Stimulated activated naive CD4-positive, alpha-beta T cell treated with Interleukin-2 at 50 U/mL for 16 hours (primary cell): ENCODE results near the gene PCSK6.
"Not testable (repeated sequence)": the region's sequence is repeated elsewhere in the genome, so short reads cannot be mapped to it uniquely, and the experiment has no call there.

Source experiments
- DNase-seq: peaks from one replicate; lab custom pipeline; 2025; lab: John Stamatoyannopoulos, UW

Gene PCSK6

DNA sequence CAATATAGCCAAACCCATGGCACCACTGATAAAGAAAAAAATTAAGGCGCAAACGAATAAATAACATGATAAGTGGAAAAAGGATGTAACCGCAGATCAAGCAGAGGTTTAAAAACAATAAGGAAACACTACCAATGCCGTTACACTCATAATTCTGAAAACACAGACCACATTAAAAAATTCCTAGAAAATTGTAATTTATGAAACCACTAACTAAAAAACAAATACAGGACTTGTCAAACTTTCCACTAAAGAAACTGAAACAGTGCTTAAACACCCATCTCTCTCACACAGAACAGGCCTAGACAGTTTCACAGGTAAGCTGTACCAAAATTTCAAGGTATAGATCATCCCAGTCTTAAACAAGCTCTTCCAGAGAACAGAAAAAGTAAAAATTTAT, 28.4 kb downstream of the PCSK6 start:
- DNase-seq = no peak

DNA sequence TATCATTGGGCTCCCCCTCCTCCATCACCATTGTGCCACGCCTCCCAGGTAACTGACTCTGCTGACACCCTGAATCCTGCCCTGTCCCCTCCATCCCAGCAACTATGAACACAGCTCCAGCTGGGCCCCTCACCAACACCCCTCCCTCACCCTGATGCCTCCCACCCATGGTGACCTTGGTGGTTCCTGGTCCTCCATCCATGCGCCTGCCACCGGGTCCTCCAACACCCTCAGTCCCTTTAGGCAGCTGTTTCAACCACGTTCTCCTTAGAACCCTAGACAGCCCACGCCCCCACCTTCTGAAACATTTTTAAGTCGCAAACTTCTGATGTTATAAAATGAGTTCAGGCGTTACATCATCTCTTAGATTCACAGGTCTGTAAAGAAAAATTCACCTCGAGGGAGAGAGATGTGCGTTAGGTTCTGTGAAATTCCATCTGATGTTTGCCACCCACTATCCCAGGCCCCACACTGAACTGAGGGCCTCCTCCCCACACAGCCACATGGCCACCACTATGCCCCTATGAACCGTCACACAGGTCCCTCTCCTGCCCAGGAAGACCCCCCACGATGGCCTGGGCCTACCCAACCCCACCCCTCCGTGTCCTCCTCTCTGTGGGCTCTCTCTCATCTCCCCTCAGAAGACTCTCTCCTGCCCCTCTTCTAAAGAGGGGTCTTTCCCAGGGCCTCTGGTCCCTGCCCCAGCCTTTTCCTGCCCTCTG, 29.8 kb downstream of the PCSK6 start:
- no peak for DNase-seq

DNA sequence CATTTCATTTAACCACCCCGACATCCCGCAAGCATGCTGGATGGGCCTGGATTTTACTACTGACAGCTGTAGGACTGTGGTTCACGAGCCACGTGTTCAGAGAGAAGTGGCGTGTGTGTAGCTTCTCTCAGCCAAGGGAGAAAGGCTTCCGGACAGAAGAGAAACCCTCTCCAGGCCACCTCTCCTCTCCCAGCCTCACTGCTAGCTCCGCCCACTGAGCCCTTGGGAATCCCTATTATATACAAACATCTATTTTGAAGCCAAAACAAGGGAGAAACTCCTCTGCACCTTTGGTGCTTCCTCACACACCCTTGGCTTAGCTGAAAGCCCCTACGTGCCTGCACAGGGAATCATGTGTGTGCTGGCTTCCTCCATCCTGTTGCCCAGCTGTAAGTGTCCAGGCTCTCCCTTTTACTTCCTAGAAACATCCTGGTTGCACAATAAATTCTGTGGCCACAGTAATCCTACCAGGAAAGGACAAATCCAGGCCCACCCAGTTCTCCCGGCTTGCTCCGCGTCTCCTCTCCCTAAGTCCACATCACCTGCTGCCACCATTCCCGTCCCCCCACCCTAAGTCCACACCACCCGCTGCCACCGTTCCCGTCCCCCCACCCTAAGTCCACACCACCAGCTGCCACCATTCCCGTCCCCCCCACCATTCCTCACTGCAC, 30.5 kb downstream of the PCSK6 start:
- no peak for DNase-seq

DNA sequence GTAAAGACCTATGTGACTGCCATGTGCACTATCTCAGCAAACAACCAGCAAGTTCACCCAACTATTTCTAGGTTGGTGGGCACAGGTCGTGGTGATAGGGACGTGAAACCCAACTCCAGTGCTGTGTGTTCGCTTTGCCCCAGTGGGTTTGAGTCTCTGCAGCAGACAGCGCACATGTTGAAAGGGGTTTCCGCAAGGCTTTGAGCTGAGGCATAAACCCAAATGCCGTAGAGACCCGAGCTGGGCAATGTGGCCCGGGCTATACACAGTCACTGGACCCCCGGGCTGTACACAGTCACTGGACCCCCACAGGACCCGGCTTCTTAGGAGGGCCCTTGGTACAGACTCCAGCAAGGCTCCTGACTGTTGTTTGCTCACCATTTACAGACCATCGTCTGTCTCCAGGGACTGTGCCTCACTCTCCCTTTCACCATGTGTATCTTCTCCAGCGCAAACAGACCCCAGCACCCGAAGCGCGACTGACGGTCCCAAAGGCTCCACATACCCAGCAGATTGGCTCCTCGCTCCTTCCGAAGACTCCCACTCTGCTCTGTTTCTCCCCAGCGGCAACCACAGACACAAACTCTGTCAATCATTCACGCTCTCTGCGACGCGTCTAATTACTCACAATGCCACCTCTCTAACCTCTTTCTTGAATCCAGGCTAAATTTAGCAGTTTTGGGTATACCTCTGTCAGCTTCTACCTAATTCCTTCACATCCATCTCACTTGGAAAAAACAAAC, 31.2 kb downstream of the PCSK6 start:
- no peak for DNase-seq

GRCh38 chr15:101457696-101458095, 31.8 kb downstream of the PCSK6 start:
- DNase-seq = no peak

GRCh38 chr15:101456057-101456739, 33.3 kb downstream of the PCSK6 start:
- DNase-seq = no peak

DNA sequence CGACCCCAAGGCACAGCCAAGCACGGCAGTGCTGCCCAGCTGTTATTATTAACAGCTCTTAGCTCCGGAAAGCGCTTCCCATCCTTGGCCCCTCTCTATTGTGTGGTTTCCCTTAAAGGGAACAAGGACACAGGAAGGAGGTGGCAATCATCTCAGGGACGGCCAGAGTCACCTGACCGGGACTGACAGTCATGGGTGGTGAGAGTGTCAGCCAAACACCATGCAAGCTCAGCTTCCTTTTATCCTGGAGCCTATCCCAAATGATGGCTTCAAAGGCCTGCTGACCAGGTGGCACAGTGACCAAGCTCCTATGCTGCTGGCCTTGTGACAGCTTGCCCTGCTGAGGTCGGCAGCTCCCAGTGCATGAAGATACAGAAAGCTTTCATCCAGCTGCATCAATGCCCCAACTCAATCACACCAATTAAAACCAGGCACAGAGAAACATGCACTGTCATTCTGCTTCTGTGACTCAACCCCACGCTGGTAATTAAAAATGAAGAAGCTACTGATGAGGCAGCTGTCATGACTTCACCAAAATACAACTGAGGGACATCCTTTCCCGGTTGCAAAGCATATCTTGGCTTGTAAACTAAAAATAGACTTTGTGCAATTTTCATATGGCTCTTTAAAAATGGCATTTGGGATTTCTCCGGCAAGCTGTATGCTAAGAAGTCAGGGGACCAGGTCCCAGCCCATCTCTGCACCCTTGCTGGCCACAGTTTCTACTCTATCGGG, 34.0 kb downstream of the PCSK6 start:
- DNase-seq = no peak

- DNase-seq = not testable (repeated sequence)
Measured at GRCh38 chr15:101454781-101455180, 34.7 kb downstream of the PCSK6 start.

- no peak for DNase-seq
Measured at GRCh38 chr15:101454365-101454764, 35.1 kb downstream of the PCSK6 start.

GRCh38 chr15:101453123-101454120, 36.1 kb downstream of the PCSK6 start:
- no peak for DNase-seq

DNA sequence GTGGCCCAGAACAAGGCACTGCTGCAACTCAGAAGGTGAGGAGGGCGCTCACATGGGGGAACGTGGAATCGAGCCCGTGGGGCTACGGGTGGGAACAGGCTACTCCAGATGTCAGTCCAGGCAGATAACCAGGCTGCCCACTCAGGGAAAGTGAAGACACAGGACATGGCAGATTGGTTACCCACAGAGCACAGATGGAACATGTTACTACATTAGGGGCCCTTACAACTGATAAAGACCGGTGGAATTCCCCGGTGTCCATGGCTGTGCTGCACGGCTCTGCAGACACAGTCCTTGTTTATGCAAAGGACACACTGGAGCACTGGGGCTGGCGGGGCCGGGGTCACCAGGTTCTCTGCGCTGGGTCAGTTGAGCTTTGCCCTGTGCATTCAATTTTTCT, 36.9 kb downstream of the PCSK6 start:
- no peak for DNase-seq

GRCh38 chr15:101451846-101452245, 37.7 kb downstream of the PCSK6 start:
- DNase-seq = no peak

- no peak for DNase-seq
Measured at GRCh38 chr15:101451266-101451799, 38.2 kb downstream of the PCSK6 start.

GRCh38 chr15:101450403-101451265, 38.9 kb downstream of the PCSK6 start:
- DNase-seq = no peak

DNA sequence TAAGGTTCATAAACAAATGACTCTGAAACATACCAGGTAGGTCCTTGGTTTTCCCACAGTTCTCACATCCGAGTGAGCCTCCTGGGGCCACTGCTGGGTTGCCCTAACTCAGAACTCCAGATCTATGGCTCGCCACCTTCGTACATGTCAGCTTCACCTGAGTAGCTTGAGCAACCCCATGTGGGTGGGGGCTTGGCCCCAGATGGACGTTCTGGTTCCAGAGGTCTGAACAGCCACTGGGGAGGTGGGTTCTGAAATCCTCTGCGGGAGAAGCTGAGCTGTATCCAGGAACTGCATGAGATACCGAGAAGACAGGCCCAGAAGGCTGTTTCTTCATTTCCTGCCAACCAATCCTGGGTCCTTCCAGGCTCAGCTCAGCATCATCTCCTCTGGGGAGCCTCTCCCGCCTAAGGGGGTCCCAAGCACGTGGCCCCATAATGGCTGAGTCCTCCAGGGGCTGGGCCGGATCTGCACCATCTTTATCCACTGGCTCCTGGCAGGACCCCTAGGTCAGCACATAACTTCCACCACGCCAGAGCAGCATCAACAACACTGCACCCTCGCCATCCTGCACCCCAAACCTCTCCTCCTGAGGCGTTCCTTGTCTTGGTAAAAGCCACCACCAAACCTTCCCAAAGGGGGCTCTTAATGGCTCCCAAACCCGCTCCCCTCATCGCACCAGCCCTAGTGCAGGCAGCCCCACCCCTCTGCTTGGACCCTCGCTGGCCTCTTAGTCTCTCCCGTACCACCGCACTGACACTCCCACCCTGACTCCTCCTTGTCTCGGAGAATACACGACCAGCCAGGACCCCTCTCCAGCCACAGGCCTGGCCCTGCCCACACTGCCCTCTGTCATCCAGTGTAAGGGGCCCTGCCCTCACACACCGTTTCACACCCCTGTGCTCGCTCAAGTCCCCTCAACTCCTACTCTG, 39.8 kb downstream of the PCSK6 start:
- DNase-seq = no peak

DNA sequence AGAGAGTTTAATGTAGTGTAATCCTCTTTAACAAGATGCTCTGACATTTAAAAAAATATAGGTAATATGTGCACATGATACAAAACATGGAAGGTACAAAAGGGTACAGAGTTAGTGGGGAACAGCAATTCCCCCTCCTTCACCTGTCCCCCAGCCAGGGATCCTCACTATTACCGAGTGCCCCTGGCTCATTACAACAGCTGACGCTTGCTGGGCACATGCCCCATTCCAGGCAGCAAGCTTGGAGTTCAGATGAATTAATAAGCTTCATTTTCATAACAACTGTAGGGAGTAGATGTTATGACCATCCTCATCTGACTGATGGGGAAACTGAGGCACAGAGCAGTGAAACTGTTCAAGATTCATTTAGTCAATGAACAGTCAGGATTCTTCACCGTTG, 41.2 kb downstream of the PCSK6 start:
- DNase-seq = no peak

DNA sequence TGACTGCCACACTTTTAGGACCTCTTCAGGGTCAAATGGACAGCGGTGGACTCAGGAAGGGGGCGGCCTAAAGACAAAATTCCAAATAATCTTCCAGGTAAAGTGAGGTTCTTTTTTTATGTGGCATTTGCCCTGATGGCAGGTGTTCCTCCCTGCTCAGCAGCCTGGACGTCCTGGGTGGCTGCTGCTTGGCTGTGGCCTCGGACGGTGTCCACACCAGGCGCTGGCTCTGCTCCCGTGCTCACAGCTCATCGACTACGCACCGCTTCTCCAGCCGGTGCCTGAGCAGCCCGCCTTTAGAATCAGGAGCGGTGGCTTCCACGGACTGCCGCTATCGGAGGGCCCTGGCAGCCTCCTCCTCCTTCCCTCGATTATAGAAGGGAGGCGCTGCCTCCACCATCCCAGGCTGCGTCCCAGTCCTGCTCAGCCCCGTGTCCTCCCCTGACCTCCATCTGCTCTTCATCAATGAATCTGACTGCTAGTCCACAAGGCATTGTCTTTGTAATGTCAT, 41.9 kb downstream of the PCSK6 start:
- no peak for DNase-seq

GRCh38 chr15:101447168-101447533, 42.4 kb downstream of the PCSK6 start:
- DNase-seq = no peak
